ENCODE measurements around the gene DNAH11. TPM values are rescaled to one million over a fixed set of nuclear protein-coding genes. Genes with fewer than 3 reads are reported as not detected.
"Not testable (repeated sequence)": the region's sequence is repeated elsewhere in the genome, so short reads cannot be mapped to it uniquely, and the experiment has no call there.

Gene DNAH11
- total RNA-seq, 1 donor from 2014 or later: 3.4 TPM

- H3K9me3 ChIP-seq: no peaks in the 10 kb centered on the region
- H3K27me3 ChIP-seq: no peaks in the 10 kb centered on the region
- no peak for TF ChIP-seq CTCF (IDR thresholded peaks at IDR 0.05)
- no peak for ATAC-seq
- H3K36me3 ChIP-seq: no peaks in the 10 kb centered on the region
- H3K4me3 ChIP-seq: no peak overlapping the region
- no peaks in the 10 kb centered on the region for H3K4me1 ChIP-seq
- no peak for DNase-seq
- no peak overlapping the region for H3K27ac ChIP-seq
- intact Hi-C loops (cut with DNase I): no loop called here
Measured at GRCh38 chr7:21868576-21868850, 325.7 kb downstream of the DNAH11 start.

GRCh38 chr7:21869785-21870402, 327.1 kb downstream of the DNAH11 start:
- no peak overlapping the region for H3K4me3 ChIP-seq
- intact Hi-C loops (cut with DNase I): no loop called here
- H3K27ac ChIP-seq: no peak overlapping the region
- no peak for DNase-seq
- ATAC-seq: no peak
- no peaks in the 10 kb centered on the region for H3K27me3 ChIP-seq
- TF ChIP-seq CTCF (IDR thresholded peaks at IDR 0.05): no peak
- H3K9me3 ChIP-seq: no peaks in the 10 kb centered on the region
- no peaks in the 10 kb centered on the region for H3K36me3 ChIP-seq
- H3K4me1 ChIP-seq: no peaks in the 10 kb centered on the region

- H3K4me3 ChIP-seq: no peak overlapping the region
- intact Hi-C loops (cut with DNase I): no loop called here
Measured at GRCh38 chr7:21883069-21883468, 340.2 kb downstream of the DNAH11 start.

GRCh38 chr7:21883501-21883900, 340.7 kb downstream of the DNAH11 start:
- ATAC-seq; H3K4me3 ChIP-seq; H3K4me1 ChIP-seq; H3K36me3 ChIP-seq; H3K9me3 ChIP-seq; intact Hi-C loops (cut with DNase I); DNase-seq; H3K27me3 ChIP-seq; H3K27ac ChIP-seq: not testable (repeated sequence)

More at GRCh38 chr7:21883069-21883468, 340.2 kb downstream of the DNAH11 start:
- Histone ChIP-seq H3K9me3 (no peaks in the 10 kb centered on the region), H3K27me3 (no peaks in the 10 kb centered on the region), H3K4me1 (no peaks in the 10 kb centered on the region), H3K27ac (no peak overlapping the region), H3K36me3 (no peaks in the 10 kb centered on the region)
- DNase-seq: no peak
- no peak for ATAC-seq
- TF ChIP-seq CTCF (IDR thresholded peaks at IDR 0.05): no peak

- Histone ChIP-seq H3K4me1 (no peaks in the 10 kb centered on the region), H3K27ac (no peak overlapping the region), H3K36me3 (no peaks in the 10 kb centered on the region), H3K9me3 (no peaks in the 10 kb centered on the region), H3K27me3 (no peaks in the 10 kb centered on the region), H3K4me3 (no peak overlapping the region)
- intact Hi-C loops (cut with DNase I): no loop called here
- ATAC-seq: no peak
- DNase-seq: no peak
- TF ChIP-seq CTCF (IDR thresholded peaks at IDR 0.05): no peak
Measured at GRCh38 chr7:21884496-21884895, 341.7 kb downstream of the DNAH11 start.

GRCh38 chr7:21886396-21886795, 343.6 kb downstream of the DNAH11 start:
- Histone ChIP-seq H3K27ac (no peak overlapping the region), H3K36me3 (no peaks in the 10 kb centered on the region), H3K27me3 (no peaks in the 10 kb centered on the region), H3K9me3 (no peaks in the 10 kb centered on the region), H3K4me1 (no peaks in the 10 kb centered on the region), H3K4me3 (no peak overlapping the region)
- ATAC-seq (no peak), DNase-seq (no peak)
- TF ChIP-seq CTCF (IDR thresholded peaks at IDR 0.05): no peak
- intact Hi-C loops (cut with DNase I): no loop called here

Measured in upper lobe of right lung (tissue), 1 donor.